Measurements from ENCODE around the gene PCBP3. TPM values are rescaled to one million over a fixed set of nuclear protein-coding genes. Genes with fewer than 3 reads are reported as not detected.

Gene PCBP3
- polyA plus RNA-seq, 1 donor (not counting 4 experiments of a cell fraction or from before 2014, with no cell fraction given): 0.25 TPM

DNA sequence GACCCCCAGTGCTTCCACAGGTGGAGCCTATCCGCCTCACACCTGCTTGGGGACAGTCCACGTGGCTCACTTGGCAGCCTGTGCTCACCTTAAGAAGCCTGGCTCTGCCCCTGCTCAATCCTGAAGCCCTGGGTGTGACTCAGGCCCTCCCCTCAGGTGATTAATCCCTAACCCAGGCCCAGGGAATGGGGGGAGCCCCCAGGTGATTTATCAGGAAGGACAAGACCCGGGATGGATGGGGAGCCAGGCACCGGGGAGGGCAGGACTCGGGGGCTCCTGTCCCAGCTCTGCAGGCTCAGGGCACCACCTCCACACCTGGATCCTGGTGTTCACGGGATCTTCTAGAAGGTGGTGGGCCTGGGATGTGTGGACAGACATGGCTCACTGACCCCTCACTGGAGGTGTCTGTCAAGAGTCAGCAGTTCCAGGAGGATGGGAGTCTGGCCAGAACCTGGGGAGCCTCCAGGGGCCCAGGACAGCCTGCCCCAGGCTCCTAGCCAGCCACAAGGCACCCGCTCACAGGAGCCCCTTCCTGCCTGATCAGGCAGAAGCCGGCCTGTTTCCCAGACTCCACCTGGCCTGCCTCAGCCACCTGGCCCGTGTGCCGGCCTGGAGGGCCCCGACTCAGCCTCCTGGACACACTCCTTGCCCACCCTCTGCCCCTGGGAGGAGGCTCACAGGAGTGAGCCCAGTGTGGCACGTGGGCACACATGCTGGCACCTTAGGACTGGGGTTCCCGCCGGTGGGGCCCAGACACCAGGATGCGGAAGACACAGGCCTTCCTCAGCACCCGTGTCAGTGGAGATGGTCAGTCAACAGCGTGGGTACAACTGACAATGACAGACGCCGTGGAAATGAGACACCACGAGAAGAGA, 299.5 kb downstream of the PCBP3 start:
- dilution Hi-C loops (cut with MboI; ENCODE audit: extremely low pct_ligation_motif_present, low sequenced_read_pairs): no loop called here
- H3K79me2 ChIP-seq (ENCODE audit: control insufficient read depth, insufficient read depth, low read length): no peaks in the 10 kb centered on the region
- H3K36me3 ChIP-seq (ENCODE audit: control insufficient read depth in 2 of 2, extremely low read depth in 1 of 2, insufficient read depth in 2 of 2, low read length in 2 of 2): no peaks in the 10 kb centered on the region
- H3K9me1 ChIP-seq (ENCODE audit: control insufficient read depth, extremely low read depth, insufficient read depth, low read length): no peaks in the 10 kb centered on the region
- no peak overlapping the region for H2AFZ ChIP-seq (ENCODE audit: control insufficient read depth, low read length)
- H3K27ac ChIP-seq (ENCODE audit: control insufficient read depth, insufficient read depth, low read length): no peak overlapping the region
- no peak for FAIRE-seq
- peaks cover 5% of the 10 kb centered on the region for H3K27me3 ChIP-seq (ENCODE audit: control insufficient read depth, extremely low read depth, insufficient read depth, low read length)
- no peak for DNase-seq (ENCODE audit: low read depth, low spot score)
- no peaks in the 10 kb centered on the region for H4K20me1 ChIP-seq (ENCODE audit: control insufficient read depth, extremely low read depth, insufficient read depth, low read length)
- TF ChIP-seq EZH2 (IDR thresholded peaks at IDR 0.05; ENCODE audit: low read length): no peak
- TF ChIP-seq, protein P1, sequence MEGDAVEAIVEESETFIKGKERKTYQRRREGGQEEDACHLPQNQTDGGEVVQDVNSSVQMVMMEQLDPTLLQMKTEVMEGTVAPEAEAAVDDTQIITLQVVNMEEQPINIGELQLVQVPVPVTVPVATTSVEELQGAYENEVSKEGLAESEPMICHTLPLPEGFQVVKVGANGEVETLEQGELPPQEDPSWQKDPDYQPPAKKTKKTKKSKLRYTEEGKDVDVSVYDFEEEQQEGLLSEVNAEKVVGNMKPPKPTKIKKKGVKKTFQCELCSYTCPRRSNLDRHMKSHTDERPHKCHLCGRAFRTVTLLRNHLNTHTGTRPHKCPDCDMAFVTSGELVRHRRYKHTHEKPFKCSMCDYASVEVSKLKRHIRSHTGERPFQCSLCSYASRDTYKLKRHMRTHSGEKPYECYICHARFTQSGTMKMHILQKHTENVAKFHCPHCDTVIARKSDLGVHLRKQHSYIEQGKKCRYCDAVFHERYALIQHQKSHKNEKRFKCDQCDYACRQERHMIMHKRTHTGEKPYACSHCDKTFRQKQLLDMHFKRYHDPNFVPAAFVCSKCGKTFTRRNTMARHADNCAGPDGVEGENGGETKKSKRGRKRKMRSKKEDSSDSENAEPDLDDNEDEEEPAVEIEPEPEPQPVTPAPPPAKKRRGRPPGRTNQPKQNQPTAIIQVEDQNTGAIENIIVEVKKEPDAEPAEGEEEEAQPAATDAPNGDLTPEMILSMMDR (optimal IDR thresholded peaks at IDR 0.05 in 1 of 3, IDR thresholded peaks at IDR 0.05 in 1 of 3, conservative IDR thresholded peaks at IDR 0.05 in 1 of 3; ENCODE audit: extremely low read depth in 1 of 3, insufficient read depth in 2 of 3, low read length in 3 of 3): no peak
- H3K9me3 ChIP-seq (ENCODE audit: control insufficient read depth, low read depth, low read length): no peaks in the 10 kb centered on the region
- H3K4me1 ChIP-seq (ENCODE audit: control insufficient read depth, extremely low read depth, insufficient read depth, low read length): no peaks in the 10 kb centered on the region
- no peak overlapping the region for H3K4me2 ChIP-seq (ENCODE audit: control insufficient read depth, extremely low read depth, insufficient read depth, low read depth, low read length)
- no peak overlapping the region for H3K9ac ChIP-seq (ENCODE audit: control insufficient read depth, extremely low read depth, insufficient read depth, low read length)
- H3K4me3 ChIP-seq (ENCODE audit: control insufficient read depth in 2 of 3, extremely low read depth in 1 of 3, insufficient read depth in 2 of 3, low read depth in 1 of 3, low read length in 3 of 3): no peak overlapping the region

- Histone ChIP-seq H3K27me3 (ENCODE audit: control insufficient read depth, extremely low read depth, insufficient read depth, low read length) (peaks cover 14% of the 10 kb centered on the region), H2AFZ (ENCODE audit: control insufficient read depth, low read length) (no peak overlapping the region), H3K4me1 (ENCODE audit: control insufficient read depth, extremely low read depth, insufficient read depth, low read length) (no peaks in the 10 kb centered on the region), H3K36me3 (ENCODE audit: control insufficient read depth in 2 of 2, extremely low read depth in 1 of 2, insufficient read depth in 2 of 2, low read length in 2 of 2) (no peaks in the 10 kb centered on the region), H3K9me1 (ENCODE audit: control insufficient read depth, extremely low read depth, insufficient read depth, low read length) (no peaks in the 10 kb centered on the region), H3K4me3 (ENCODE audit: control insufficient read depth in 2 of 3, extremely low read depth in 1 of 3, insufficient read depth in 2 of 3, low read depth in 1 of 3, low read length in 3 of 3) (no peak overlapping the region), H3K79me2 (ENCODE audit: control insufficient read depth, insufficient read depth, low read length) (no peaks in the 10 kb centered on the region), H3K27ac (ENCODE audit: control insufficient read depth, insufficient read depth, low read length) (no peak overlapping the region), H3K9me3 (ENCODE audit: control insufficient read depth, low read depth, low read length) (no peaks in the 10 kb centered on the region), H4K20me1 (ENCODE audit: control insufficient read depth, extremely low read depth, insufficient read depth, low read length) (no peaks in the 10 kb centered on the region), H3K4me2 (ENCODE audit: control insufficient read depth, extremely low read depth, insufficient read depth, low read depth, low read length) (no peak overlapping the region), H3K9ac (ENCODE audit: control insufficient read depth, extremely low read depth, insufficient read depth, low read length) (no peak overlapping the region)
- FAIRE-seq (no peak), DNase-seq (ENCODE audit: low read depth, low spot score) (no peak)
- TF ChIP-seq EZH2 (IDR thresholded peaks at IDR 0.05; ENCODE audit: low read length): no peak
- TF ChIP-seq, protein P1 (optimal IDR thresholded peaks at IDR 0.05 in 1 of 3, IDR thresholded peaks at IDR 0.05 in 1 of 3, conservative IDR thresholded peaks at IDR 0.05 in 1 of 3; ENCODE audit: extremely low read depth in 1 of 3, insufficient read depth in 2 of 3, low read length in 3 of 3): no peak
- dilution Hi-C loops (cut with MboI; ENCODE audit: extremely low pct_ligation_motif_present, low sequenced_read_pairs): no loop called here
These were observed 300.4 kb downstream of the PCBP3 start for GRCh38 chr21:45943630-45944540.
